CD14-positive monocyte (primary cell): ENCODE data around the gene SMYD3. TPM values are rescaled to one million over a fixed set of nuclear protein-coding genes. Genes with fewer than 3 reads are reported as not detected.

ENCODE experiments used
- DNase-seq, 3 donors: peaks; one replicate each; pipeline ENCODE4 v3.0.0-alpha.2; 2011 to 2022
- H2AFZ ChIP-seq: 2 replicates; pipeline ENCODE4 v1.6.0; 2012; ENCODE audit warnings: mild to moderate bottlenecking, low read depth, low read length, inconsistent platforms; ENCODE audit not compliant: insufficient read depth, poor library complexity, severe bottlenecking
- H3K27ac ChIP-seq, 2 donors: 1 replicate in 1 of 2; 2 replicates in 1 of 2; pipeline ENCODE4 v1.5.1; 2012 to 2013; ENCODE audit warnings: low read length in 2 of 2, control low read depth in 1 of 2, inconsistent platforms in 1 of 2, low read depth in 1 of 2, mild to moderate bottlenecking in 1 of 2
- H3K27me3 ChIP-seq, 2 donors: one replicate each; pipeline versions ENCODE4 v1.6.0 to v1.6.1; 2011 to 2013; ENCODE audit warnings: low read length in 2 of 2; ENCODE audit not compliant: control insufficient read depth in 2 of 2, insufficient read depth in 2 of 2
- H3K36me3 ChIP-seq, 2 donors: replicated peaks in 1 of 2; 1 replicate in 1 of 2; 2 replicates in 1 of 2; pipeline versions ENCODE4 v1.5.1 to v1.6.1; 2012 to 2013; ENCODE audit warnings: low read length in 2 of 2, control low read depth in 1 of 2, inconsistent platforms in 1 of 2, mild to moderate bottlenecking in 1 of 2; ENCODE audit not compliant: insufficient read depth in 2 of 2, control insufficient read depth in 1 of 2
- H3K4me1 ChIP-seq, 2 donors: 1 replicate in 1 of 2; 2 replicates in 1 of 2; pipeline versions ENCODE4 v1.5.1 to v1.6.1; 2012 to 2013; ENCODE audit warnings: low read length in 2 of 2, control low read depth in 1 of 2, inconsistent platforms in 1 of 2, mild to moderate bottlenecking in 1 of 2, moderate library complexity in 1 of 2; ENCODE audit not compliant: insufficient read depth in 2 of 2, control insufficient read depth in 1 of 2
- H3K4me2 ChIP-seq: replicated peaks from 2 replicates; pipeline ENCODE3; 2012; ENCODE audit warnings: low read length, moderate library complexity, mild to moderate bottlenecking; ENCODE audit not compliant: poor library complexity, severe bottlenecking; ENCODE audit errors: extremely low read depth
- H3K4me3 ChIP-seq, 3 experiments: fragments of 200-600 bp in 1 of 3; sonication (generic) in 1 of 3; replicated peaks in 1 of 3; 1 replicate in 2 of 3; 2 replicates in 1 of 3; pipeline ENCODE4 v1.5.1; 2011 to 2013; ENCODE audit warnings: low read length in 3 of 3, mild to moderate bottlenecking in 3 of 3, control low read depth in 2 of 3, low read depth in 2 of 3, inconsistent platforms in 1 of 3, moderate library complexity in 1 of 3
- H3K79me2 ChIP-seq: 2 replicates; pipeline ENCODE4 v1.6.0; 2012; ENCODE audit warnings: mild to moderate bottlenecking, control low read depth, inconsistent platforms, low read length, moderate library complexity; ENCODE audit not compliant: insufficient read depth
- H3K9ac ChIP-seq: 2 replicates; pipeline ENCODE4 v1.6.0; 2017; ENCODE audit warnings: low read length, mild to moderate bottlenecking; ENCODE audit not compliant: insufficient read depth, poor library complexity, severe bottlenecking
- H3K9me3 ChIP-seq, 2 donors: replicated peaks in 1 of 2; 1 replicate in 1 of 2; 2 replicates in 1 of 2; pipeline versions ENCODE4 v1.5.1 to v1.6.1; 2012 to 2013; ENCODE audit warnings: low read length in 2 of 2, control low read depth in 1 of 2; ENCODE audit not compliant: control insufficient read depth in 1 of 2, insufficient read depth in 1 of 2
- H4K20me1 ChIP-seq: 2 replicates; pipeline ENCODE4 v1.6.0; 2012; ENCODE audit warnings: mild to moderate bottlenecking, low read length, control low read depth, moderate library complexity; ENCODE audit not compliant: insufficient read depth
- H3K27ac Mint-ChIP-seq, 7 donors: one replicate each; pipeline ENCODE4 v1.8.0; 2020; ENCODE audit warnings: mild to moderate bottlenecking in 7 of 7, mixed read lengths in 7 of 7, moderate library complexity in 6 of 7, inconsistent platforms in 2 of 7
- H3K27me3 Mint-ChIP-seq, 3 donors: one replicate each; pipeline ENCODE4 v1.8.0; 2021 to 2022; ENCODE audit warnings: low read depth in 3 of 3, mild to moderate bottlenecking in 3 of 3, mixed read lengths in 3 of 3, moderate library complexity in 3 of 3, inconsistent platforms in 1 of 3
- H3K36me3 Mint-ChIP-seq, 2 donors: one replicate each; pipeline ENCODE4 v1.8.0; 2020; ENCODE audit warnings: mixed read lengths in 2 of 2, inconsistent platforms in 1 of 2, mild to moderate bottlenecking in 1 of 2
- H3K4me1 Mint-ChIP-seq: one replicate; pipeline ENCODE4 v1.8.0; 2020; ENCODE audit warnings: mild to moderate bottlenecking, mixed read lengths
- H3K4me3 Mint-ChIP-seq, 2 donors: one replicate each; pipeline ENCODE4 v1.8.0; 2020; ENCODE audit warnings: mild to moderate bottlenecking in 2 of 2, mixed read lengths in 2 of 2, moderate library complexity in 1 of 2
- H3K9me3 Mint-ChIP-seq, 7 donors: one replicate each; pipeline ENCODE4 v1.8.0; 2020 to 2022; ENCODE audit warnings: mixed read lengths in 7 of 7, mild to moderate bottlenecking in 6 of 7, moderate library complexity in 6 of 7, inconsistent platforms in 2 of 7
- CTCF ChIP-seq: fragments of 200-600 bp; IDR thresholded peaks from one replicate; pipeline ENCODE4 v1.8.0; 2022; ENCODE audit warnings: antibody characterized with exemption, mild to moderate bottlenecking
- WGBS: methylation state at CpG from one replicate; pipeline ENCODE4 v1.1.5; 2013; ENCODE audit warnings: missing lambda C conversion rate; ENCODE audit not compliant: insufficient coverage; 5-methylcytosine and 5-hydroxymethylcytosine counted together
- intact Hi-C, 2 donors: fragments of 100-400 bp; cut with micrococcal nuclease; formaldehyde crosslinking; loops; one replicate each; pipeline versions ENCODE4 v1.15.0 to v1.15.1; 2023
- polyA plus RNA-seq, 3 donors: library from polyadenylated mRNA; depleted of rRNA in 1 of 3; unstranded in 2 of 3; stranded (reverse) in 1 of 3; fragments of 300-500 nt in 2 of 3; fragments of >200 nt in 1 of 3; fragmentation: Illumina TruSeq in 2 of 3; gene quantifications; 1 replicate in 2 of 3; 2 replicates in 1 of 3; pipeline ENCODE4 v1.2.3, GENCODE V29; 2012 to 2021

SMYD3 gene
- polyA plus RNA-seq, 3 donors, result 2.7 to 8.4 (median 4.0) TPM

GRCh38 chr1:245843101-245843500 is 664.0 kb downstream of the SMYD3 start:
- Mint-ChIP-seq H3K9me3 (no peaks in the 10 kb centered on the region), H3K27ac (no peak overlapping the region)
- no peak overlapping the region for H3K4me3 ChIP-seq

GRCh38 chr1:245842106-245842505 is 665.0 kb downstream of the SMYD3 start:
- intact Hi-C loops, result no loop called here
- no peak for DNase-seq
- Mint-ChIP-seq H3K36me3 (no peaks in the 10 kb centered on the region), H3K27me3 (no peaks in the 10 kb centered on the region), H3K4me1 (no peaks in the 10 kb centered on the region), H3K4me3 (no peak overlapping the region), H3K9me3 (no peaks in the 10 kb centered on the region), H3K27ac (no peak overlapping the region)
- Histone ChIP-seq H3K27ac (no peak overlapping the region), H3K4me1 (no peaks in the 10 kb centered on the region), H3K4me2 (no peak overlapping the region), H3K79me2 (no peaks in the 10 kb centered on the region), H4K20me1 (no peaks in the 10 kb centered on the region), H2AFZ (no peak overlapping the region), H3K9me3 (no peaks in the 10 kb centered on the region), H3K9ac (no peak overlapping the region), H3K36me3 (no peaks in the 10 kb centered on the region), H3K27me3 (no peaks in the 10 kb centered on the region), H3K4me3 (no peak overlapping the region)
- TF ChIP-seq CTCF, result no peak
- WGBS, result 100% methylated on average over 3 of the region's 8 CpGs

More at GRCh38 chr1:245843101-245843500, 664.0 kb downstream of the SMYD3 start:
- Mint-ChIP-seq H3K27me3 (no peaks in the 10 kb centered on the region), H3K36me3 (no peaks in the 10 kb centered on the region), H3K4me1 (no peaks in the 10 kb centered on the region), H3K4me3 (no peak overlapping the region)
- Histone ChIP-seq H3K27me3 (no peaks in the 10 kb centered on the region), H3K4me1 (no peaks in the 10 kb centered on the region), H3K4me2 (no peak overlapping the region), H3K9me3 (no peaks in the 10 kb centered on the region), H4K20me1 (no peaks in the 10 kb centered on the region), H3K79me2 (no peaks in the 10 kb centered on the region), H3K27ac (no peak overlapping the region), H3K36me3 (no peaks in the 10 kb centered on the region), H3K9ac (no peak overlapping the region), H2AFZ (no peak overlapping the region)
- DNase-seq, result no peak
- TF ChIP-seq CTCF, result no peak
- 85% methylated on average over 2 of the region's 3 CpGs for WGBS
- intact Hi-C loops, result no loop called here
